ENCODE results near the gene CYP4F22. TPM values are rescaled to one million over a fixed set of nuclear protein-coding genes. Genes with fewer than 3 reads are reported as not detected.
"Not testable (repeated sequence)": the region's sequence is repeated elsewhere in the genome, so short reads cannot be mapped to it uniquely, and the experiment has no call there.

Gene CYP4F22
- total RNA-seq, 5 donors from 2014 or later (not counting 1 experiment from before 2014, with no cell fraction given), result 0.73 to 1.6 (median 1.3) TPM

DNA sequence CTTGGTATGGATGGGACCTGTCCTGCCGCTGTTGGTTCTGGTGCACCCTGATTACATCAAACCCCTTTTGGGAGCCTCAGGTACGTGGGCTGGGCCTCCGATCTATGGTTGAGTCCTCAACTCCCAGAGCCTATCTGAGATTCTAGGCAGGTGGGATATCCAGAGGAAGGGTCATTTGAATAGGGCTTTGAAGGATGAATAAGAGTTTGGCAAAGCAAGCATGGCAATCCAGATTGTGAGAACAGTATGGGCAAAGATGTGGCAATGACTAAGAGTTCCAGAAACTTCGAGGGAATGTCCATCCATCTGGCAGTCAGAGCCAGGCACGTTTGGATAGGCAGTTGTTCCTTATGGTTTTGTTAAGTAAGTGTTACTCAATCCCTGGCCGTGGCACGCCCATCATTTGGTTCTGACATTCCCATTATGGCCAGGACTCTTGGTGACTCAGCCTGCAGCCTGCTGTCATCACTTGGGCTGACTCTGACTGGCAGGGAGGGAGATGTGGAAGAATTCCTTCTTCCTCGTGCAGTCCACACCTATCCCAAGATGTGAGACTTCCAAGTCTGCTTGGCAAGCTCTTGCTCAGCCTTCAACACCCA lies 21.5 kb downstream of the CYP4F22 start:
- H3K27ac Mint-ChIP-seq, result no peak overlapping the region
- H3K27me3 ChIP-seq (replicated peaks in 1 of 2; ENCODE audit: control insufficient read depth in 2 of 2, extremely low read depth in 1 of 2, insufficient read depth in 2 of 2, low read length in 1 of 2), result peaks cover 0 to 5% of the 10 kb centered on the region in 2 experiments
- ATAC-seq (replicated peaks in 1 of 4) (no peak), DNase-seq (no peak)
- no peak overlapping the region for H3K4me3 ChIP-seq (ENCODE audit: control insufficient read depth in 1 of 2, extremely low read depth in 1 of 2, low read length in 1 of 2)
- 54% methylated on average over 6 of the region's 8 CpGs for WGBS (ENCODE audit: insufficient coverage)
- H3K4me1 ChIP-seq (ENCODE audit: control insufficient read depth in 1 of 2, extremely low read depth in 1 of 2, insufficient read depth in 2 of 2, low read length in 2 of 2), result peaks cover 3 to 6% of the 10 kb centered on the region in 2 experiments
- no peak overlapping the region for H3K27ac ChIP-seq (ENCODE audit: low read length)
- H3K36me3 Mint-ChIP-seq, result peaks cover 6% of the 10 kb centered on the region
- POLR2A ChIA-PET, result interaction anchor here in 1 of 2 donors (0.5 kb wide), 1 partner anchor 126 kb away, joined by 4 read pairs; no protein-coding TSS in a partner anchor
- peaks cover 0 to 3% (median 0%) of the 10 kb centered on the region in 3 donors for H3K9me3 Mint-ChIP-seq
- H3K36me3 ChIP-seq (ENCODE audit: control insufficient read depth in 2 of 2, extremely low read depth in 1 of 2, insufficient read depth in 1 of 2, low read length in 1 of 2), result no peaks in the 10 kb centered on the region
- H3K4me1 Mint-ChIP-seq, result peaks cover 9 to 17% (median 17%) of the 10 kb centered on the region in 3 donors
- H3K9me3 ChIP-seq, result no peaks in the 10 kb centered on the region
- CTCF ChIA-PET, result no interaction called here
- H3K27me3 Mint-ChIP-seq, result no peaks in the 10 kb centered on the region
- no peak overlapping the region for H3K4me3 Mint-ChIP-seq

DNA sequence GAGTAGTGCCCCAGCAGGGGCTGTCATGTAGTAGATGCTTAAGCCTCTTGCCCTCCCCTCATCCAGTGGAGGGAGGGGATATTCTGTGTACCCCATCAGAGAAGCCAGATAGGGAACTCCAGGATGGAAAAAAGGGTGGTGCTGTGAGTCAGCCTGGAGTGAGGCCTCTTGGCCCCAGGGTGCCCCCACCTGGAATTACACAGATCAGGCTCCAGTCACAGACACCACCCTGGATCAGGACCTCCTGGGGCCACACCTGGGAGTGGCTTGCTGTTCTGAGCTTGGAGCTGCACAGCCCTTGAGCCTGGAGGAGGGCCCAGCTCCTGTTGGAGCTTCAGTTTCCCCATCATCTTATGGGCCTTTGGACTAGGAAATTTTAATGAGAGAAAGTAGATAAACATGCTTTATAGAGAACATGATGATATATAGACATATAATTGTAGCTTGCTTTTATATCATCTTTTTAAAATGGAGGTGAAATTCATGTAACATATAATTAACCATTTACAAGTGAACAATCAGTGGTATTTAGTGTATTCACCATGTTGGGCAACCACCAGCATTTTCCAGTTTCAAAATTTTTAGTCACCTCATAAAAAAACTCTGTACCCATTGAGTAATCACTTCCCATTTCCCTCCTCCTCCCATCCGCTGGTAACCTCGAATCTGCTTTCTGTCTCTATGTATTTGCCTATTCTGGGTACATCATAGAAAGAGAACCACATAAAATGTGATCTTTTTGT lies 24.6 kb downstream of the CYP4F22 start:
- peaks cover 6% of the 10 kb centered on the region for H3K36me3 Mint-ChIP-seq
- peaks cover 9 to 23% (median 14%) of the 10 kb centered on the region in 3 donors for H3K4me1 Mint-ChIP-seq
- no peaks in the 10 kb centered on the region for H3K9me3 ChIP-seq
- peaks cover 0 to 6% of the 10 kb centered on the region in 2 experiments for H3K27me3 ChIP-seq (replicated peaks in 1 of 2; ENCODE audit: control insufficient read depth in 2 of 2, extremely low read depth in 1 of 2, insufficient read depth in 2 of 2, low read length in 1 of 2)
- CTCF ChIA-PET, result no interaction called here
- no peaks in the 10 kb centered on the region for H3K36me3 ChIP-seq (ENCODE audit: control insufficient read depth in 2 of 2, extremely low read depth in 1 of 2, insufficient read depth in 1 of 2, low read length in 1 of 2)
- H3K27me3 Mint-ChIP-seq, result peaks cover 2 to 4% of the 10 kb centered on the region in 2 donors
- WGBS (ENCODE audit: insufficient coverage), result no CpG with 5 or more reads among the region's 2 CpGs
- H3K4me3 Mint-ChIP-seq, result no peak overlapping the region
- POLR2A ChIA-PET, result interaction anchor here in 1 of 2 donors (0.6 kb wide), 1 partner anchor 301 kb away, joined by 3 read pairs; no protein-coding TSS in a partner anchor
- DNase-seq (no peak), ATAC-seq (replicated peaks in 1 of 4) (peak in 2 of 4 experiments; percentile 37 to 74)
- peak overlapping the region in 1 of 2 donors; percentile 61 for H3K27ac Mint-ChIP-seq
- no peak overlapping the region for H3K4me3 ChIP-seq (ENCODE audit: control insufficient read depth in 1 of 2, extremely low read depth in 1 of 2, low read length in 1 of 2)
- no peak overlapping the region for H3K27ac ChIP-seq (ENCODE audit: low read length)
- H3K9me3 Mint-ChIP-seq, result peaks cover 0 to 3% (median 0%) of the 10 kb centered on the region in 3 donors
- peaks cover 3% of the 10 kb centered on the region in 2 experiments for H3K4me1 ChIP-seq (ENCODE audit: control insufficient read depth in 1 of 2, extremely low read depth in 1 of 2, insufficient read depth in 2 of 2, low read length in 2 of 2)

- H3K27ac ChIP-seq (ENCODE audit: low read length); H3K4me3 Mint-ChIP-seq; H3K27me3 ChIP-seq (replicated peaks in 1 of 2; ENCODE audit: control insufficient read depth in 2 of 2, extremely low read depth in 1 of 2, insufficient read depth in 2 of 2, low read length in 1 of 2); CTCF ChIA-PET; H3K9me3 ChIP-seq; H3K4me1 ChIP-seq (ENCODE audit: control insufficient read depth in 1 of 2, extremely low read depth in 1 of 2, insufficient read depth in 2 of 2, low read length in 2 of 2); DNase-seq; H3K4me3 ChIP-seq (ENCODE audit: control insufficient read depth in 1 of 2, extremely low read depth in 1 of 2, low read length in 1 of 2); H3K36me3 ChIP-seq (ENCODE audit: control insufficient read depth in 2 of 2, extremely low read depth in 1 of 2, insufficient read depth in 1 of 2, low read length in 1 of 2); H3K36me3 Mint-ChIP-seq; ATAC-seq (replicated peaks in 1 of 4); H3K9me3 Mint-ChIP-seq; H3K27me3 Mint-ChIP-seq: not testable (repeated sequence)
- POLR2A ChIA-PET, result interaction anchor here in 1 of 2 donors (0.6 kb wide), 1 partner anchor 301 kb away, joined by 3 read pairs; no protein-coding TSS in a partner anchor
- H3K27ac Mint-ChIP-seq, result peak overlapping the region in 1 of 2 donors; percentile 61
- peaks cover 9 to 23% (median 14%) of the 10 kb centered on the region in 3 donors for H3K4me1 Mint-ChIP-seq
- WGBS (ENCODE audit: insufficient coverage), result no CpG with 5 or more reads among the region's 4 CpGs
These were observed 25.2 kb downstream of the CYP4F22 start for GRCh38 chr19:15533522-15533830.

GRCh38 chr19:15534957-15535864 lies 26.9 kb downstream of the CYP4F22 start:
- H3K27ac Mint-ChIP-seq, result no peak overlapping the region

GRCh38 chr19:15536350-15536749 lies 28.0 kb downstream of the CYP4F22 start:
- Histone ChIP-seq H3K27ac (ENCODE audit: low read length) (no peak overlapping the region), H3K27me3 (replicated peaks in 1 of 2; ENCODE audit: control insufficient read depth in 2 of 2, extremely low read depth in 1 of 2, insufficient read depth in 2 of 2, low read length in 1 of 2) (peaks cover 0 to 3% of the 10 kb centered on the region in 2 experiments), H3K4me1 (ENCODE audit: control insufficient read depth in 1 of 2, extremely low read depth in 1 of 2, insufficient read depth in 2 of 2, low read length in 2 of 2) (peaks cover 3% of the 10 kb centered on the region in 2 experiments), H3K36me3 (ENCODE audit: control insufficient read depth in 2 of 2, extremely low read depth in 1 of 2, insufficient read depth in 1 of 2, low read length in 1 of 2) (no peaks in the 10 kb centered on the region), H3K9me3 (peaks cover 2% of the 10 kb centered on the region), H3K4me3 (ENCODE audit: control insufficient read depth in 1 of 2, extremely low read depth in 1 of 2, low read length in 1 of 2) (no peak overlapping the region)
- no peak overlapping the region for H3K27ac Mint-ChIP-seq
- ATAC-seq (replicated peaks in 1 of 4) (no peak), DNase-seq (no peak)
- POLR2A ChIA-PET, result interaction anchor here in 1 of 2 donors (0.6 kb wide), 1 partner anchor 1740 kb away, joined by 3 read pairs; no protein-coding TSS in a partner anchor
- H3K9me3 Mint-ChIP-seq, result peaks cover 3 to 7% (median 4%) of the 10 kb centered on the region in 3 donors
- H3K4me3 Mint-ChIP-seq, result no peak overlapping the region
- no peaks in the 10 kb centered on the region for H3K36me3 Mint-ChIP-seq
- peaks cover 2 to 4% of the 10 kb centered on the region in 2 donors for H3K27me3 Mint-ChIP-seq
- WGBS (ENCODE audit: insufficient coverage), result 68% methylated on average over 4 of the region's 4 CpGs
- CTCF ChIA-PET, result interaction anchor here in 1 of 2 donors (0.6 kb wide), 1 partner anchor 957 kb away, joined by 5 read pairs; no protein-coding TSS in a partner anchor
- peaks cover 9 to 23% (median 14%) of the 10 kb centered on the region in 3 donors for H3K4me1 Mint-ChIP-seq

More at GRCh38 chr19:15534957-15535864, 26.9 kb downstream of the CYP4F22 start:
- DNase-seq (no peak), ATAC-seq (replicated peaks in 1 of 4) (no peak)
- WGBS (ENCODE audit: insufficient coverage), result 86% methylated on average over 1 of the region's 6 CpGs
- Histone ChIP-seq H3K27ac (ENCODE audit: low read length) (no peak overlapping the region), H3K9me3 (peaks cover 2% of the 10 kb centered on the region), H3K4me3 (ENCODE audit: control insufficient read depth in 1 of 2, extremely low read depth in 1 of 2, low read length in 1 of 2) (no peak overlapping the region), H3K36me3 (ENCODE audit: control insufficient read depth in 2 of 2, extremely low read depth in 1 of 2, insufficient read depth in 1 of 2, low read length in 1 of 2) (no peaks in the 10 kb centered on the region), H3K4me1 (ENCODE audit: control insufficient read depth in 1 of 2, extremely low read depth in 1 of 2, insufficient read depth in 2 of 2, low read length in 2 of 2) (peaks cover 3% of the 10 kb centered on the region in 2 experiments), H3K27me3 (replicated peaks in 1 of 2; ENCODE audit: control insufficient read depth in 2 of 2, extremely low read depth in 1 of 2, insufficient read depth in 2 of 2, low read length in 1 of 2) (peaks cover 0 to 6% of the 10 kb centered on the region in 2 experiments)
- peaks cover 9 to 23% (median 14%) of the 10 kb centered on the region in 3 donors for H3K4me1 Mint-ChIP-seq
- H3K36me3 Mint-ChIP-seq, result peaks cover 3% of the 10 kb centered on the region
- ChIA-PET POLR2A (no interaction called here), CTCF (no interaction called here)
- peaks cover 3 to 10% (median 4%) of the 10 kb centered on the region in 3 donors for H3K9me3 Mint-ChIP-seq
- peaks cover 2 to 4% of the 10 kb centered on the region in 2 donors for H3K27me3 Mint-ChIP-seq
- no peak overlapping the region for H3K4me3 Mint-ChIP-seq

DNA sequence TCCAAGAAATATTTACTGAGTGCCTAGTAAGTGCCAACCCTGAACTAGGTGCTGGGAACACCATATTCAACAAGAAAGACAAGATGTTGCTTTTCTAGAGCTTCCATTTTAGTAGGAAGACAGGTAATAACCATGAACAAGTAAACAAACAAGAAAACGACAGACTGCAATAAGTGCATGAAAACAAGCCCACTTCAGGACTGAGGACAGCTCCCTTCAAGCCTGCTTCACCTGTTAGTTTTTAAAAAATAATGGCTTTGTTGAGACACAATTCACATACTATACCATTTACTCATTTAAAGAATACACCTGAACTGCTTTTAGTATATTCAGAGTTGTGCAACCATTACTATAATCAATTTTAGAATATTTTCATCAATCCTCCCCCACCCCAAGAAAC lies 30.4 kb downstream of the CYP4F22 start:
- Histone ChIP-seq H3K27me3 (replicated peaks in 1 of 2; ENCODE audit: control insufficient read depth in 2 of 2, extremely low read depth in 1 of 2, insufficient read depth in 2 of 2, low read length in 1 of 2) (peaks cover 0 to 3% of the 10 kb centered on the region in 2 experiments), H3K36me3 (ENCODE audit: control insufficient read depth in 2 of 2, extremely low read depth in 1 of 2, insufficient read depth in 1 of 2, low read length in 1 of 2) (no peaks in the 10 kb centered on the region), H3K4me1 (ENCODE audit: control insufficient read depth in 1 of 2, extremely low read depth in 1 of 2, insufficient read depth in 2 of 2, low read length in 2 of 2) (no peaks in the 10 kb centered on the region), H3K4me3 (ENCODE audit: control insufficient read depth in 1 of 2, extremely low read depth in 1 of 2, low read length in 1 of 2) (no peak overlapping the region), H3K9me3 (peaks cover 2% of the 10 kb centered on the region), H3K27ac (ENCODE audit: low read length) (no peak overlapping the region)
- Mint-ChIP-seq H3K27ac (no peak overlapping the region), H3K27me3 (peaks cover 2 to 4% of the 10 kb centered on the region in 2 donors), H3K4me3 (no peak overlapping the region), H3K4me1 (peaks cover 0 to 6% (median 3%) of the 10 kb centered on the region in 3 donors), H3K9me3 (peaks cover 3 to 7% (median 4%) of the 10 kb centered on the region in 3 donors), H3K36me3 (no peaks in the 10 kb centered on the region)
- DNase-seq, result peak in 1 of 35 experiments; percentile 20
- WGBS (ENCODE audit: insufficient coverage), result no CpG with 5 or more reads among the region's 1 CpG
- ChIA-PET POLR2A (no interaction called here), CTCF (no interaction called here)
- ATAC-seq (replicated peaks in 1 of 4), result no peak

Data from T-cell (primary cell).